Esophagus muscularis mucosa (tissue), 4 donors: Measurements from ENCODE around the gene AUTS2. TPM values are rescaled to one million over a fixed set of nuclear protein-coding genes. Genes with fewer than 3 reads are reported as not detected.

ENCODE experiments used
- DNase-seq: peaks from one replicate; pipeline ENCODE4 v3.0.0-alpha.2; 2017; ENCODE audit errors: extremely low spot score
- H3K27ac ChIP-seq, 4 donors: fragments of 200-600 bp; sonication (generic); replicated peaks in 1 of 4; 1 replicate in 3 of 4; 2 replicates in 1 of 4; pipeline ENCODE4 v1.5.1; 2016 to 2019; ENCODE audit warnings: mild to moderate bottlenecking in 1 of 4
- H3K27me3 ChIP-seq, 4 donors: fragments of 200-600 bp; sonication (generic); one replicate each; pipeline versions ENCODE4 v1.5.1 to v1.6.0; 2016 to 2019
- H3K36me3 ChIP-seq, 4 donors: fragments of 200-600 bp; sonication (generic); one replicate each; pipeline ENCODE4 v1.5.1; 2016 to 2019
- H3K4me1 ChIP-seq, 4 donors: fragments of 200-600 bp; sonication (generic); one replicate each; pipeline ENCODE4 v1.5.1; 2016 to 2019
- H3K4me3 ChIP-seq, 4 donors: fragments of 200-600 bp; sonication (generic); 1 replicate in 2 of 4; 2 replicates in 2 of 4; pipeline ENCODE4 v1.5.1; 2016 to 2019; ENCODE audit warnings: mild to moderate bottlenecking in 4 of 4, moderate library complexity in 1 of 4
- H3K9me3 ChIP-seq, 4 donors: fragments of 200-600 bp; sonication (generic); 1 replicate in 3 of 4; 2 replicates in 1 of 4; pipeline ENCODE4 v1.5.1; 2016 to 2019
- CTCF ChIP-seq, 3 experiments: fragments of 200-600 bp in 2 of 3; fragments of 450-650 bp in 1 of 3; sonication (generic) in 2 of 3; IDR thresholded peaks; one replicate each; pipeline ENCODE4 v1.5.1; 2017 to 2019; ENCODE audit warnings: antibody characterized with exemption in 3 of 3, mild to moderate bottlenecking in 2 of 3, moderate library complexity in 1 of 3
- EP300 ChIP-seq: sonication (generic); formaldehyde crosslinking; IDR thresholded peaks from one replicate; pipeline ENCODE4 v1.6.1; 2017; ENCODE audit warnings: antibody characterized with exemption
- POLR2A ChIP-seq: fragments of 450-650 bp; IDR thresholded peaks from one replicate; pipeline ENCODE4 v1.6.1; 2017; ENCODE audit warnings: antibody characterized with exemption, moderate library complexity, mild to moderate bottlenecking, low read depth
- POLR2AphosphoS5 ChIP-seq, 2 donors: sonication (generic); formaldehyde crosslinking; IDR thresholded peaks; one replicate each; pipeline ENCODE4 v1.6.1; 2017; ENCODE audit warnings: antibody characterized with exemption in 2 of 2
- WGBS: methylation state at CpG from one replicate; pipeline ENCODE4 v1.1.5; 2018; 5-methylcytosine and 5-hydroxymethylcytosine counted together
- intact Hi-C: fragments of 100-400 bp; cut with DNase I; formaldehyde crosslinking; loops from one replicate; pipeline ENCODE4 v1.15.1; 2023
- total RNA-seq, 4 donors: library from RNA; depleted of rRNA; stranded (reverse); fragments of >200 nt; gene quantifications; one replicate each; pipeline versions ENCODE4 v1.1.0 to v1.2.1, GENCODE V29; 2016

The AUTS2 gene
- total RNA-seq, 4 donors from 2014 or later = 18.5 to 44.9 (median 34.2) TPM

GRCh38 chr7:70553364-70553763, 955.1 kb downstream of the AUTS2 start:
- Histone ChIP-seq H3K27ac (no peak overlapping the region), H3K4me3 (no peak overlapping the region), H3K27me3 (no peaks in the 10 kb centered on the region), H3K4me1 (no peaks in the 10 kb centered on the region), H3K36me3 (no peaks in the 10 kb centered on the region), H3K9me3 (no peaks in the 10 kb centered on the region)
- TF ChIP-seq CTCF (IDR thresholded peaks at IDR 0.05) = no peak
- no peak for TF ChIP-seq POLR2A
- TF ChIP-seq POLR2AphosphoS5 (IDR thresholded peaks at IDR 0.05) = no peak
- no peak for TF ChIP-seq EP300
- no peak for DNase-seq
- intact Hi-C loops = no loop called here
- WGBS = 38% methylated on average over 1 of the region's 1 CpG

- no peak for DNase-seq
- WGBS = 100% methylated on average over 1 of the region's 1 CpG
- no peaks in the 10 kb centered on the region for H3K9me3 ChIP-seq
- TF ChIP-seq POLR2A (no peak), CTCF (IDR thresholded peaks at IDR 0.05) (no peak), EP300 (no peak), POLR2AphosphoS5 (IDR thresholded peaks at IDR 0.05) (no peak)
- no peak overlapping the region for H3K4me3 ChIP-seq
- H3K27me3 ChIP-seq = no peaks in the 10 kb centered on the region
- H3K36me3 ChIP-seq = no peaks in the 10 kb centered on the region
- no peak overlapping the region for H3K27ac ChIP-seq
- H3K4me1 ChIP-seq = no peaks in the 10 kb centered on the region
- intact Hi-C loops = no loop called here
Observed at GRCh38 chr7:70554646-70555045, 956.4 kb downstream of the AUTS2 start.

- H3K4me1 ChIP-seq = no peaks in the 10 kb centered on the region
- WGBS = 97% methylated on average over 2 of the region's 2 CpGs
- H3K27ac ChIP-seq = no peak overlapping the region
- H3K9me3 ChIP-seq = no peaks in the 10 kb centered on the region
- DNase-seq = no peak
- H3K4me3 ChIP-seq = no peak overlapping the region
- H3K36me3 ChIP-seq = no peaks in the 10 kb centered on the region
- intact Hi-C loops = no loop called here
- H3K27me3 ChIP-seq = no peaks in the 10 kb centered on the region
- TF ChIP-seq POLR2AphosphoS5 (IDR thresholded peaks at IDR 0.05) = no peak
- no peak for TF ChIP-seq CTCF (IDR thresholded peaks at IDR 0.05)
- TF ChIP-seq EP300 = no peak
- no peak for TF ChIP-seq POLR2A
Observed at GRCh38 chr7:70556761-70557160, 958.5 kb downstream of the AUTS2 start.

GRCh38 chr7:70557338-70557737, 959.1 kb downstream of the AUTS2 start:
- H3K36me3 ChIP-seq = no peaks in the 10 kb centered on the region
- intact Hi-C loops = no loop called here
- no peaks in the 10 kb centered on the region for H3K27me3 ChIP-seq
- no peaks in the 10 kb centered on the region for H3K9me3 ChIP-seq
- TF ChIP-seq EP300 (no peak), POLR2AphosphoS5 (IDR thresholded peaks at IDR 0.05) (no peak), POLR2A (no peak)
- H3K27ac ChIP-seq = no peak overlapping the region
- 75% methylated on average over 4 of the region's 4 CpGs for WGBS
- H3K4me1 ChIP-seq = no peaks in the 10 kb centered on the region
- no peak overlapping the region for H3K4me3 ChIP-seq
- no peak for DNase-seq

GRCh38 chr7:70559815-70560214, 961.5 kb downstream of the AUTS2 start:
- 99% methylated on average over 5 of the region's 5 CpGs for WGBS
- Histone ChIP-seq H3K36me3 (no peaks in the 10 kb centered on the region), H3K9me3 (no peaks in the 10 kb centered on the region), H3K4me1 (no peaks in the 10 kb centered on the region), H3K27me3 (no peaks in the 10 kb centered on the region), H3K27ac (no peak overlapping the region), H3K4me3 (no peak overlapping the region)
- DNase-seq = no peak
- no peak for TF ChIP-seq CTCF (IDR thresholded peaks at IDR 0.05)
- TF ChIP-seq POLR2A = no peak
- TF ChIP-seq POLR2AphosphoS5 (IDR thresholded peaks at IDR 0.05) = no peak
- TF ChIP-seq EP300 = no peak
- intact Hi-C loops = no loop called here
